HT1080 (cell line): ENCODE measurements around the gene PFKFB1. TPM values are rescaled to one million over a fixed set of nuclear protein-coding genes. Genes with fewer than 3 reads are reported as not detected.

Source experiments
- DNase-seq: peaks from one replicate; pipeline ENCODE4 v3.0.0-alpha.2; 2015; ENCODE audit warnings: low read depth
- small RNA-seq: library from RNA; depleted of rRNA; stranded (forward); fragments of <200 nt; gene quantifications from one replicate; pipeline ENCODE3, GENCODE V24; 2014
- total RNA-seq: library from RNA; depleted of rRNA; stranded (reverse); fragments of >200 nt; shearing (Covaris generic); gene quantifications from 2 replicates; pipeline ENCODE4 v1.2.3, GENCODE V29; 2014; rRNA removed

Gene PFKFB1
- total RNA-seq, 1 experiment from 2014 or later = 0.16 TPM

DNA sequence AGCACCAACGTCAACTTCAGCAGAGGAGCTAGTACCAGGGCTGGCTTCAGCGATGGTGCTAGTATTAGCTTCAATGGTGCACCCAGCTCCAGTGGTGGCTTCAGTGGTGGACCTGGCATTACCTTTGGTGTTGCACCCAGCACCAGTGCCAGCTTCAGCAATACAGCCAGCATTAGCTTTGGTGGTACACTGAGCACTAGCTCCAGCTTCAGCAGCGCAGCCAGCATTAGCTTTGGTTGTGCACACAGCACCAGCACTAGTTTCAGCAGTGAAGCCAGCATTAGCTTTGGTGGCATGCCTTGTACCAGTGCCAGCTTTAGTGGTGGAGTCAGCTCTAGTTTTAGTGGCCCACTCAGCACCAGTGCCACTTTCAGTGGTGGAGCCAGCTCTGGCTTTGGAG, 65.1 kb downstream of the PFKFB1 start:
- DNase-seq = no peak

DNA sequence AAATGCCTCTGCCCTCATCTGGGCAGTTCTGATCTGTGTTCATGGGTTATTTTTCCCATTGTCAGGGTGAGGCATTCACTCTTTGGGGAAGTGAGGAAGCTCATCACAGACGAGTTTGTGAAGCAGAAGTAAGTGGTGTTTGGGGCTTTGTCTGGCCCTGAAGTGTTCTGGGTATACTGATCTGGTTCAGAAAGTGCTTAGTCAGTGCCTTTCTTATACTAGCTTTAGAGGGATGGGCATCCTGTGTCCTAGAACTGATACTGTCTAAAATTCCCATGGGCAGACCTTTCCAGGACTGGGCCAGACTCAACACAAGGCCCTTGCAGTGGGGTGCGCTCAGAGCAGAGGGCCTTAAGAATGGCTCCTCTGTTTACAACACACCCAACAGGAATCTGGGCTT, 67.0 kb downstream of the PFKFB1 start:
- DNase-seq = peak; percentile 0

GRCh38 chrX:54923376-54923775, 70.6 kb downstream of the PFKFB1 start:
- DNase-seq = no peak

GRCh38 chrX:54922547-54922946, 71.4 kb downstream of the PFKFB1 start:
- no peak for DNase-seq

- DNase-seq = peak; percentile 51
Measured at GRCh38 chrX:54921427-54922021, 72.5 kb downstream of the PFKFB1 start.

- DNase-seq = no peak
Measured at GRCh38 chrX:54920610-54921426, 73.2 kb downstream of the PFKFB1 start, which contains the start of gene TRO. Gene TRO (plus strand): TSS chrX:54920824. CDS start chrX:54922247, 1,423 bp downstream.

GRCh38 chrX:54909941-54910340, 84.0 kb downstream of the PFKFB1 start:
- DNase-seq = no peak

GRCh38 chrX:54894159-54894558, 99.8 kb downstream of the PFKFB1 start:
- DNase-seq = no peak

DNA sequence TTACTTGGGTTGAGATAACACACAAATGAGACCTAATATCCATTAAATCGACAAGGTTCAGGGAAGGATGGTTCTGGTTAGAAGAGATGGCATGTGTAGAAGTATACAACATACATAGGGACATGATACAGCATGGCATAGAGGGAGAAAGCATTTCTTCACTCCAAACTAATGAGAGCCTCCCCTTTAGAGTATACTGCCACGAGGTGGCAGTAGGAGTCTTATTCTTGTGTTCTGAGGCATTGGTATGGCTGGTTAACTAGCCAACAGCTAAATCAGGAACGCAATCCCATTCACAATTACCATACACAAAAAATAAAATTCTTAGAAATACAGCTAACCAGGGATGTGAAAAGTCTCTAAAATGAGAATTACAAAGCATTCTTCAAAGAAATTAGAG, 102.4 kb downstream of the PFKFB1 start:
- peak; percentile 35 for DNase-seq

GRCh38 chrX:54885740-54886139, 108.2 kb downstream of the PFKFB1 start:
- no peak for DNase-seq

Small RNA genes lying within 50 kb of the gene (small RNA-seq; reads per million reads assigned to genes)
- not detected for gene RF00614

Other genes with a start within 250 kb of the PFKFB1 start
- not detected in 2 replicates for gene ITIH6, start 195.9 kb downstream of the PFKFB1 start, total RNA-seq
- 47.5 and 52.9 TPM in 2 replicates for gene MAGED2, start 186.4 kb downstream of the PFKFB1 start, total RNA-seq
- gene TRO, start 73.4 kb downstream of the PFKFB1 start, total RNA-seq = 4.6 and 7.4 TPM in 2 replicates
- gene APEX2, start 6.2 kb upstream of the PFKFB1 start, total RNA-seq = 25.2 and 31.5 TPM in 2 replicates
- not detected in 2 replicates for gene ALAS2, start 36.8 kb upstream of the PFKFB1 start, total RNA-seq
- gene PAGE2B, start 80.8 kb upstream of the PFKFB1 start, total RNA-seq = 0.37 TPM in 1 of 2 replicates, not detected in the other
- not detected in 2 replicates for gene PAGE2, start 94.8 kb upstream of the PFKFB1 start, total RNA-seq
- gene PAGE5, start 226.2 kb upstream of the PFKFB1 start, total RNA-seq = 254 and 341 TPM in 2 replicates